Measurements from ENCODE around the gene NEK11. TPM values are rescaled to one million over a fixed set of nuclear protein-coding genes. Genes with fewer than 3 reads are reported as not detected.

NEK11 gene
- total RNA-seq, 6 experiments from 2014 or later: 0.25 to 1.1 (median 0.88) TPM

DNA sequence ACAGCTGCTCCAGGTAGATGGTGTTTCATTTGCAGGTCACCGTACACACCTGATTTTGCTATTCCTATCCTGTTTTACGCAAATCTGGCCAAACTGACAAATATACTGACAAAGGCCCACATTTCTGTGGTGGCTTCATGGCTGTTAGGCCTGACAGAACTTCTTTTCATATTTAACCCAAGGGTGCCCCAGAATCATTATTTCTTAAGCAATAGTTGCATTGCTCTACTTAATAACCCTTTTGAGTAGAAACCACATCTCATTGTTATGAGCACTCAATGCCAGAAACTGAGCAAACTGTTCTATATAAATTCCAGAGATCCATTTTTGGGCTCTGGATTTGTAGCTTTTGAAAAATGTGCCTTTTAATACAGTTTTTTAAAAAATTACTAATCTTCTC lies 19.4 kb upstream of the NEK11 start:
- Histone ChIP-seq H3K4me3 (no peak overlapping the region), H3K4me1 (no peaks in the 10 kb centered on the region), H3K27me3 (no peaks in the 10 kb centered on the region), H3K36me3 (peaks cover 0 to 6% (median 0%) of the 10 kb centered on the region in 4 donors), H3K27ac (no peak overlapping the region), H3K9me3 (no peaks in the 10 kb centered on the region)
- no peak for TF ChIP-seq POLR2A (IDR thresholded peaks at IDR 0.05)
- TF ChIP-seq, protein P1, sequence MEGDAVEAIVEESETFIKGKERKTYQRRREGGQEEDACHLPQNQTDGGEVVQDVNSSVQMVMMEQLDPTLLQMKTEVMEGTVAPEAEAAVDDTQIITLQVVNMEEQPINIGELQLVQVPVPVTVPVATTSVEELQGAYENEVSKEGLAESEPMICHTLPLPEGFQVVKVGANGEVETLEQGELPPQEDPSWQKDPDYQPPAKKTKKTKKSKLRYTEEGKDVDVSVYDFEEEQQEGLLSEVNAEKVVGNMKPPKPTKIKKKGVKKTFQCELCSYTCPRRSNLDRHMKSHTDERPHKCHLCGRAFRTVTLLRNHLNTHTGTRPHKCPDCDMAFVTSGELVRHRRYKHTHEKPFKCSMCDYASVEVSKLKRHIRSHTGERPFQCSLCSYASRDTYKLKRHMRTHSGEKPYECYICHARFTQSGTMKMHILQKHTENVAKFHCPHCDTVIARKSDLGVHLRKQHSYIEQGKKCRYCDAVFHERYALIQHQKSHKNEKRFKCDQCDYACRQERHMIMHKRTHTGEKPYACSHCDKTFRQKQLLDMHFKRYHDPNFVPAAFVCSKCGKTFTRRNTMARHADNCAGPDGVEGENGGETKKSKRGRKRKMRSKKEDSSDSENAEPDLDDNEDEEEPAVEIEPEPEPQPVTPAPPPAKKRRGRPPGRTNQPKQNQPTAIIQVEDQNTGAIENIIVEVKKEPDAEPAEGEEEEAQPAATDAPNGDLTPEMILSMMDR (IDR thresholded peaks at IDR 0.05): no peak
- no peak for ATAC-seq
- WGBS (ENCODE audit: insufficient coverage, low coverage, low lambda C conversion rate, missing lambda C conversion rate): 96% methylated on average over 2 of the region's 2 CpGs
- no peak for DNase-seq
- intact Hi-C loops (cut with DNase I): no loop called here

DNA sequence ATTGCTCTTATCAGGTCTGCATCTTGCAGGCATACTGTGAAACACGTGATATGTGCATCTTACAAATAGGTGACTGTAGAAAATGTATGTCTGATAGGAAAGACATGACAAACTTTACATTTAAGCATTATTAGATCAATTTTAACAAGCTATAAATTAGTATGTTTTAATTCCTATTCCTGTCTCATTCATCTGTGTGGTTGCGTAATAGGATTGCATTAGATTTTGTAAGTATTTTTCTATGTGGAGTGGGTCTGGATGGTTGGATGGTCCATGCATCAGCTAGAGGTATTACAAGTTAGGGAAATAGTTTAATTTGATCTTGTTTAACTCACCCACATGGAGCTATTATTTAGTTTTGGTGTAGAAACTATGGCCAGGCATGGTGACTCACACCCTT lies 18.9 kb upstream of the NEK11 start:
- Histone ChIP-seq H3K4me1 (no peaks in the 10 kb centered on the region), H3K4me3 (no peak overlapping the region), H3K9me3 (no peaks in the 10 kb centered on the region), H3K27me3 (no peaks in the 10 kb centered on the region), H3K36me3 (peaks cover 0 to 10% (median 0%) of the 10 kb centered on the region in 4 donors), H3K27ac (no peak overlapping the region)
- no peak for TF ChIP-seq POLR2A (IDR thresholded peaks at IDR 0.05)
- TF ChIP-seq, protein P1 (IDR thresholded peaks at IDR 0.05): no peak
- ATAC-seq (no peak), DNase-seq (no peak)
- intact Hi-C loops (cut with DNase I): no loop called here
- WGBS (ENCODE audit: insufficient coverage, low coverage, low lambda C conversion rate, missing lambda C conversion rate): 100% methylated on average over 2 of the region's 2 CpGs

DNA sequence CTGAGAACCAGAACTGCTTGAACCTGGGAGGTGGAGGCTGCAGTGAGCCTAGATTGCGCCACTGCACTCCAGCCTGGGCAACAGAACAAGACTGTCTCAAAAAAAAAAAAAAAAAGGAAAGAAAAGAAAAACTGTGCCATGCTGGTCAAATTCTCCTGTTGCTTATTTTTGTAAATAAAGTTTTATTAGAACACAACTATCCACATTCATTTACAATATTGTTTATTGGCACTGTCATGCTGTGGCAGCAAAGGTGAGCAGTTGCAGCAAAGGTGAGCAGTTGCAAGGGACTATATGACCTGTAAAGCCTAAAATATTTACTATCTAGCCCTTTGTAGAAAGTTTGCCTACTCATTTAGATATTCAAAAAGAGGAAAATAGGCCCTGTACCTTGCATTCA lies 18.4 kb upstream of the NEK11 start:
- Histone ChIP-seq H3K9me3 (no peaks in the 10 kb centered on the region), H3K36me3 (peaks cover 0 to 15% (median 0%) of the 10 kb centered on the region in 4 donors), H3K4me1 (no peaks in the 10 kb centered on the region), H3K27me3 (no peaks in the 10 kb centered on the region), H3K27ac (no peak overlapping the region), H3K4me3 (no peak overlapping the region)
- no peak for DNase-seq
- WGBS (ENCODE audit: insufficient coverage, low coverage, low lambda C conversion rate, missing lambda C conversion rate): 100% methylated on average over 1 of the region's 1 CpG
- ATAC-seq: no peak
- TF ChIP-seq, protein P1 (IDR thresholded peaks at IDR 0.05): no peak
- TF ChIP-seq POLR2A (IDR thresholded peaks at IDR 0.05): no peak
- intact Hi-C loops (cut with DNase I): no loop called here

DNA sequence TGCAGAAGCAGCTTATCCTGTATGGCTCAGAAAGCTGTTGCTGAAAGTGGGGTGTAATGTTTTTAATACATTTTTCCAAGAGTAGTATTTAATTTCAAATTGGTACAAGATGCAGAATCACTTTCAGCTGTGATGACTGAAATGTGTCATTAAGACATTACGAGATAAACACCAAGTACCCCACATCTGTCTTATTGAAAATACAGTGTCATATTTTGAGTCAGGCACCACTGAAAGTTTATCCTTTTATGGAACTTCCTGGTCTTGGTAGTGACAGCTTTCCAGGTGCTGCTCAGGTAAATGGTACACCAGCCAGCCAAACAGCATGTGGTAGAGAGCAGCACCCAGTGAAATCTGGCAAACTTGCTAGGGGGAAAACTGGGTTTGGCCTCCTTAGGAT lies 17.0 kb upstream of the NEK11 start:
- Histone ChIP-seq H3K4me1 (no peaks in the 10 kb centered on the region), H3K27ac (no peak overlapping the region), H3K9me3 (no peaks in the 10 kb centered on the region), H3K36me3 (peaks cover 0 to 29% (median 0%) of the 10 kb centered on the region in 4 donors), H3K27me3 (no peaks in the 10 kb centered on the region), H3K4me3 (no peak overlapping the region)
- intact Hi-C loops (cut with DNase I): no loop called here
- ATAC-seq: no peak
- DNase-seq: no peak
- no peak for TF ChIP-seq POLR2A (IDR thresholded peaks at IDR 0.05)
- TF ChIP-seq, protein P1 (IDR thresholded peaks at IDR 0.05): no peak
- WGBS (ENCODE audit: insufficient coverage, low coverage, low lambda C conversion rate, missing lambda C conversion rate): 70% methylated on average over 1 of the region's 1 CpG

DNA sequence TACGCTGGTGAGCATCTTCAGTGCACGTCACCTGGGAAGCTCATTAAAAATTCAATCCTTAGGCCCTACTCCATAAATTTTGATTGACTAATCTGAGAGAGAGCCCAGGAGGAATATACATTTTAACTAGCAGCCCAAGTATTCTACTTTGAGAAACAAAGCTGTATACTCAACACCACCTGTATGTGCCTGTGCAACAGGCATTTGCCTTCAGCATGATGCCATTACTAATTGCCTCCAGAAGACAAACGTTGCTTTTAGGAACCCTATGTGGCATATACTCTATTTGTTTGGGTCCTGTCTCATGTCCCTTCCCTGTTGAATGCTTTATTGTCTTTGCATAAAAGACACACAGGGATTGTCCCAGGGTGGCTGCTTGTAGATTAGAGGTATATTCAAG lies 7.7 kb upstream of the NEK11 start:
- H3K4me3 ChIP-seq: no peak overlapping the region
- whole genome bisulfite sequencing (ENCODE audit: insufficient coverage, low coverage, low lambda C conversion rate, missing lambda C conversion rate): 89% methylated on average over 3 of the region's 3 CpGs
- ATAC-seq (no peak), DNase-seq (no peak)
- H3K27ac ChIP-seq: no peak overlapping the region
- intact Hi-C loops (cut with DNase I): no loop called here
- TF ChIP-seq, protein P1 (IDR thresholded peaks at IDR 0.05): no peak
- TF ChIP-seq POLR2A (IDR thresholded peaks at IDR 0.05): no peak
- H3K36me3 ChIP-seq: peaks cover 0 to 37% (median 2%) of the 10 kb centered on the region in 4 donors
- H3K4me1 ChIP-seq: peaks cover 0 to 3% (median 0%) of the 10 kb centered on the region in 4 donors
- no peaks in the 10 kb centered on the region for H3K27me3 ChIP-seq
- no peaks in the 10 kb centered on the region for H3K9me3 ChIP-seq
